Neuronal stem cell (in vitro differentiated cells): Measurements from ENCODE around the gene TBKBP1.

ENCODE experiments used
- DNase-seq: peaks from one replicate; pipeline ENCODE4 v3.0.0-alpha.2; 2013; ENCODE audit warnings: low spot score
- H2AFZ ChIP-seq: one replicate; pipeline ENCODE4 v1.6.1; 2013; ENCODE audit warnings: mild to moderate bottlenecking, low read length, inconsistent platforms
- H2AK5ac ChIP-seq: 2 replicates; pipeline ENCODE4 v1.6.1; 2013; ENCODE audit warnings: low read depth, mild to moderate bottlenecking, inconsistent platforms, low read length, moderate library complexity, mixed read lengths
- H2BK120ac ChIP-seq: 2 replicates; pipeline ENCODE4 v1.6.1; 2013; ENCODE audit warnings: low read depth, mild to moderate bottlenecking, inconsistent platforms, low read length, moderate library complexity, mixed read lengths
- H2BK12ac ChIP-seq: one replicate; pipeline ENCODE4 v1.6.1; 2013; ENCODE audit warnings: low read length, inconsistent platforms
- H2BK15ac ChIP-seq: 2 replicates; pipeline ENCODE4 v1.6.1; 2013; ENCODE audit warnings: mild to moderate bottlenecking, low read length, inconsistent platforms, mixed read lengths
- H2BK5ac ChIP-seq: one replicate; pipeline ENCODE4 v1.6.1; 2013; ENCODE audit warnings: inconsistent platforms, mild to moderate bottlenecking, low read length, moderate library complexity
- H3K14ac ChIP-seq: one replicate; pipeline ENCODE4 v1.6.1; 2013; ENCODE audit warnings: low read length, inconsistent platforms
- H3K18ac ChIP-seq: 2 replicates; pipeline ENCODE4 v1.6.1; 2013; ENCODE audit warnings: low read length, inconsistent platforms
- H3K23ac ChIP-seq: 2 replicates; pipeline ENCODE4 v1.6.1; 2013; ENCODE audit warnings: low read depth, mild to moderate bottlenecking, mixed read lengths, low read length, inconsistent platforms; ENCODE audit not compliant: poor library complexity
- H3K27ac ChIP-seq: replicated peaks from 3 replicates; pipeline ENCODE4 v1.5.1; 2013; ENCODE audit warnings: low read length, inconsistent platforms
- H3K27me3 ChIP-seq, 3 experiments: 2 replicates each; pipeline ENCODE4 v1.6.1; 2013; ENCODE audit warnings: low read length in 3 of 3, mild to moderate bottlenecking in 2 of 3, inconsistent platforms in 1 of 3, low read depth in 1 of 3, mixed read lengths in 1 of 3, moderate library complexity in 1 of 3; ENCODE audit not compliant: control insufficient read depth in 3 of 3, insufficient read depth in 3 of 3
- H3K36me3 ChIP-seq, 2 donors: replicated peaks in 1 of 2; 2 replicates each; pipeline ENCODE4 v1.6.1; 2013; ENCODE audit warnings: low read length in 2 of 2; ENCODE audit not compliant: control insufficient read depth in 2 of 2, insufficient read depth in 2 of 2
- H3K4ac ChIP-seq: 2 replicates; pipeline ENCODE4 v1.6.1; 2013; ENCODE audit warnings: inconsistent platforms, mild to moderate bottlenecking, low read length, moderate library complexity
- H3K4me1 ChIP-seq, 2 donors: 1 replicate in 1 of 2; 2 replicates in 1 of 2; pipeline ENCODE4 v1.6.1; 2013; ENCODE audit warnings: low read length in 2 of 2, low read depth in 1 of 2; ENCODE audit not compliant: control insufficient read depth in 2 of 2, insufficient read depth in 1 of 2
- H3K4me2 ChIP-seq: one replicate; pipeline ENCODE4 v1.6.1; 2013; ENCODE audit warnings: mild to moderate bottlenecking, low read length, inconsistent platforms; ENCODE audit not compliant: insufficient read depth, poor library complexity, severe bottlenecking
- H3K4me3 ChIP-seq, 2 donors: 2 replicates each; pipeline ENCODE4 v1.5.1; 2013; ENCODE audit warnings: low read length in 2 of 2, mild to moderate bottlenecking in 2 of 2, inconsistent platforms in 1 of 2, moderate library complexity in 1 of 2
- H3K79me1 ChIP-seq: one replicate; pipeline ENCODE4 v1.6.1; 2013; ENCODE audit warnings: low read depth, mild to moderate bottlenecking, inconsistent platforms, low read length, moderate library complexity
- H3K9ac ChIP-seq: one replicate; pipeline ENCODE4 v1.6.1; 2013; ENCODE audit warnings: mild to moderate bottlenecking, low read depth, low read length, inconsistent platforms; ENCODE audit not compliant: poor library complexity
- H3K9me3 ChIP-seq, 2 donors: replicated peaks in 1 of 2; 2 replicates each; pipeline versions ENCODE3 to v1.6.1; 2013; ENCODE audit warnings: low read length in 2 of 2, mild to moderate bottlenecking in 2 of 2, inconsistent platforms in 1 of 2, low read depth in 1 of 2, mixed read lengths in 1 of 2, moderate library complexity in 1 of 2; ENCODE audit not compliant: control insufficient read depth in 2 of 2, insufficient read depth in 1 of 2
- H4K8ac ChIP-seq: one replicate; pipeline ENCODE4 v1.6.1; 2013; ENCODE audit warnings: low read depth, mild to moderate bottlenecking, inconsistent platforms, low read length, moderate library complexity
- H4K91ac ChIP-seq: one replicate; pipeline ENCODE4 v1.6.1; 2013; ENCODE audit warnings: low read length, low read depth, mild to moderate bottlenecking, inconsistent platforms; ENCODE audit not compliant: poor library complexity
- WGBS, 2 donors: extraction: QIAGEN DNeasy Blood & Tissue Kit; methylation state at CpG; one replicate each; pipeline ENCODE4 v1.1.7; 2013; ENCODE audit warnings: missing lambda C conversion rate in 2 of 2, mixed read lengths in 1 of 2; ENCODE audit not compliant: insufficient read length in 2 of 2, insufficient replicate concordance in 1 of 2; ENCODE audit errors: extremely low coverage in 2 of 2; 5-methylcytosine and 5-hydroxymethylcytosine counted together

TBKBP1 gene

DNA sequence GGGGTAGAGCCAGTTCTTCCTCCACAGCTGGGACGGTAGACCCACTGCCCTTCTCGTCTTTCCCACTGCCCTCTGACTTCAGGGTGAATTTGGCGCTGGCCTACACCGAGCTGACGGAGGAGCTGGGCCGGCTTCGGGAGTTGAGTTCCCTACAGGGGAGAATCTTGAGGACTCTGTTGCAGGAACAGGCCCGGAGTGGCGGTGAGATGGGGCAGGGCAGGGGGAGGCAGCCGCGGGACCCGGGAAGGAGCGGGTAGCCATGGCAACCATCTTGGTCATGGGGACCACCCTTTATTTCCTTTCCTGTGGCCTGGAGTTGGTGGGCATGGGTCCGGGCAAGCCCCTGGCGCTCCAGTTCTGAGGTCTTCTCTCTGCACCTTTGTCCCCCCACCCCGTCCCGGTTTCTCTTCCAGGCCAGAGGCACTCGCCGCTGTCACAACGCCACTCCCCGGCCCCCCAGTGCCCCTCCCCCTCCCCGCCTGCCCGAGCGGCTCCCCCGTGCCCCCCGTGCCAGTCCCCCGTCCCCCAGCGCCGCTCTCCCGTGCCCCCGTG, 14.4 kb downstream of the TBKBP1 start:
- H2BK12ac ChIP-seq: no peak overlapping the region
- H3K4me1 ChIP-seq: peaks cover 3 to 13% of the 10 kb centered on the region in 2 donors
- H3K14ac ChIP-seq: no peak overlapping the region
- H2BK15ac ChIP-seq: no peak overlapping the region
- no peak overlapping the region for H3K4ac ChIP-seq
- H3K27ac ChIP-seq: no peak overlapping the region
- no peak overlapping the region for H3K4me2 ChIP-seq
- no peaks in the 10 kb centered on the region for H3K79me1 ChIP-seq
- no peak overlapping the region for H2BK120ac ChIP-seq
- no peak overlapping the region for H3K23ac ChIP-seq
- H3K36me3 ChIP-seq: peaks cover 13 to 25% of the 10 kb centered on the region in 2 donors
- H3K18ac ChIP-seq: no peak overlapping the region
- peak overlapping the region in 1 of 2 donors; percentile 25 for H3K4me3 ChIP-seq
- no CpG with 5 or more reads among the region's 31 CpGs for WGBS, 2 donors
- H2AK5ac ChIP-seq: no peak overlapping the region
- DNase-seq: no peak
- H2AFZ ChIP-seq: no peak overlapping the region
- H2BK5ac ChIP-seq: peak overlapping the region; percentile 85
- H3K27me3 ChIP-seq: peaks cover 0 to 8% (median 0%) of the 10 kb centered on the region in 3 experiments
- no peaks in the 10 kb centered on the region for H3K9me3 ChIP-seq
- peak overlapping the region; percentile 50 for H3K9ac ChIP-seq
- no peak overlapping the region for H4K91ac ChIP-seq
- H4K8ac ChIP-seq: no peak overlapping the region

DNA sequence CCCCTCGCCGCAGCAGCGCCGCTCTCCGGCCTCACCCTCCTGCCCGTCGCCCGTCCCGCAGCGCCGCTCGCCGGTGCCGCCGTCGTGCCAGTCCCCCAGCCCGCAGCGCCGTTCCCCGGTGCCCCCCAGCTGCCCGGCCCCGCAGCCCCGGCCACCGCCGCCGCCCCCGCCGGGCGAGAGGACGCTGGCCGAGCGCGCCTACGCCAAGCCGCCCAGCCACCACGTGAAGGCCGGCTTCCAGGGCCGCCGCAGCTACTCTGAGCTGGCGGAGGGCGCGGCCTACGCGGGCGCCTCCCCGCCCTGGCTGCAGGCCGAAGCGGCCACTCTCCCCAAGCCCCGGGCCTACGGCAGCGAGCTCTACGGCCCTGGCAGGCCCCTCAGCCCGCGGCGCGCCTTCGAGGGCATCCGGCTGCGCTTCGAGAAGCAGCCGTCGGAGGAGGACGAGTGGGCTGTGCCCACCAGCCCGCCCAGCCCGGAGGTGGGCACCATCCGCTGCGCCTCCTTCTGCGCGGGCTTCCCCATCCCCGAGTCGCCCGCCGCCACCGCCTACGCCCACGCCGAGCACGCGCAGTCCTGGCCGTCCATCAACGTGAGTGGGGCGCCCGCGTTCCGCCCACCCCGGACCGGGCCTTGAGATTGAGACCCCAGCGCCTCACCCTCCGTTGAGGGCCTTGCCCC, 15.0 kb downstream of the TBKBP1 start:
- H3K27ac ChIP-seq: no peak overlapping the region
- no peak overlapping the region for H2BK5ac ChIP-seq
- H3K79me1 ChIP-seq: no peaks in the 10 kb centered on the region
- H3K36me3 ChIP-seq: peaks cover 13 to 25% of the 10 kb centered on the region in 2 donors
- H3K27me3 ChIP-seq: peaks cover 0 to 8% (median 0%) of the 10 kb centered on the region in 3 experiments
- no peak overlapping the region for H3K23ac ChIP-seq
- no peak overlapping the region for H2BK12ac ChIP-seq
- H3K4me2 ChIP-seq: peak overlapping the region; percentile 48
- H2AFZ ChIP-seq: no peak overlapping the region
- WGBS, 2 donors: no CpG with 5 or more reads among the region's 89 CpGs
- no peak overlapping the region for H3K4ac ChIP-seq
- no peak overlapping the region for H4K8ac ChIP-seq
- DNase-seq: no peak
- H3K4me1 ChIP-seq: peaks cover 3 to 13% of the 10 kb centered on the region in 2 donors
- H3K9me3 ChIP-seq: no peaks in the 10 kb centered on the region
- H3K9ac ChIP-seq: peak overlapping the region; percentile 52
- no peak overlapping the region for H3K14ac ChIP-seq
- H4K91ac ChIP-seq: no peak overlapping the region
- H2BK15ac ChIP-seq: no peak overlapping the region
- H2BK120ac ChIP-seq: no peak overlapping the region
- no peak overlapping the region for H2AK5ac ChIP-seq
- peak overlapping the region; percentile 76 for H3K18ac ChIP-seq
- no peak overlapping the region for H3K4me3 ChIP-seq

DNA sequence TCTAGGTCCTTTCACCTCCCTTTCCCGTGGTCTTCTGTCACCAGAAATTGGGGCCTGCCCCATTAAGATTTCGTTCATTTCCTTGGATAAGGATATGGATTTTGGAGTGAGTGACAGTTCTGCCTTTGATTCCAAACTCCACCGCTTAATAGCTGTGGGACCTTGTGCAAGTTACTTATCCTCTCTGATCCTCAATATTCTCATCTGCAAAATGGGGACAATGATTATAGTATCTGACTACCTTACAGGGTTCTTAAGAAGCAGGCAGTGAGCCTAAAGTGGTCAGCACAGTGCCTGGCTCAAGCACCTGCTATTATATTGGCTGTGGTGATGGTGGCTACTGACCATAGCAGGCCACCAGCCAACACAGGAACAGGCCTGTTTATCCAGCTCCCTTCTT, 15.6 kb downstream of the TBKBP1 start:
- no peak overlapping the region for H2BK12ac ChIP-seq
- H3K4me2 ChIP-seq: no peak overlapping the region
- H3K4ac ChIP-seq: no peak overlapping the region
- no peak overlapping the region for H3K27ac ChIP-seq
- no peak overlapping the region for H4K91ac ChIP-seq
- no peak overlapping the region for H3K9ac ChIP-seq
- H3K27me3 ChIP-seq: peaks cover 0 to 8% (median 3%) of the 10 kb centered on the region in 3 experiments
- DNase-seq: no peak
- H2BK5ac ChIP-seq: no peak overlapping the region
- peaks cover 3 to 16% of the 10 kb centered on the region in 2 donors for H3K4me1 ChIP-seq
- no CpG with 5 or more reads among the region's 3 CpGs for WGBS, 2 donors
- H3K4me3 ChIP-seq: no peak overlapping the region
- no peak overlapping the region for H4K8ac ChIP-seq
- H2BK15ac ChIP-seq: no peak overlapping the region
- H3K9me3 ChIP-seq: no peaks in the 10 kb centered on the region
- H3K14ac ChIP-seq: no peak overlapping the region
- H3K23ac ChIP-seq: no peak overlapping the region
- no peak overlapping the region for H2BK120ac ChIP-seq
- H3K18ac ChIP-seq: no peak overlapping the region
- H2AK5ac ChIP-seq: no peak overlapping the region
- H2AFZ ChIP-seq: no peak overlapping the region
- no peaks in the 10 kb centered on the region for H3K79me1 ChIP-seq
- peaks cover 13 to 25% of the 10 kb centered on the region in 2 donors for H3K36me3 ChIP-seq

DNA sequence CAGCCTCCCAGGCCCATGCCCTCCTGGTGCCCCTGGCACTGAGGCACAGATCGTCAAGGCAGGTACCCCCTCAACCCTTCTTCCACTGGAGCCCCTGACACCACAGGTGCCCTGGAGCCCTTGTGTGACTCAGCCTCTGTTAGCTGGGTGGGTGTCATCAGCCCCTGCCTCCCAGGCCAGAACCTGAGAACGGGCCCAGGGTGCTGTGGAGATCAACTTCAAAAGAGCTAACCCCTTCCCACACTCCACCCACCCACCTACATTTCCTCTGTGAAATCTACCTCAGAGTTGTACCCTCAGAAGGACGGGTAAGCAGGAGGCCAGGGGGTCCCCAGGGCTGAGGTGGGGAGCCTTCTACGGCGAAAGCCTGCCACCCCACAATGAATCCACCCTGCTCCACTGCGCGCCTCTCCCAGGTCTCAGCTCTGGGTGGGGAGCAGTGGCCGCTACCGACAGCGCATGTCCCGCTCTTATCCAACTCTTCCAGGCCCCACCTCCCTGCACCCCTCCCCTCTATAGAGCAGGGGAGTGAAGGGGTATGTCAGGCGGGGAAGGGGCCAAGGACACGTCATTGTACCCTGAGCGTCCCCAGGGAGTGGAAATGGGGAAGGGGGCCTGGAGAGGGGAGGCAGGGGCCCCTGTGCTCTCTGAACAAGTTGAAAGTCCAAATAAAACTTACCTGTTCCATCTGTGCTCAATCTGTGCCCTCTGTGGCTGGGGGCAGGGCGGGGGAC, 17.6 kb downstream of the TBKBP1 start:
- no peak overlapping the region for H3K9ac ChIP-seq
- H4K8ac ChIP-seq: no peak overlapping the region
- no peak overlapping the region for H3K4ac ChIP-seq
- peaks cover 11 to 21% of the 10 kb centered on the region in 2 donors for H3K36me3 ChIP-seq
- H3K4me3 ChIP-seq: no peak overlapping the region
- H3K27me3 ChIP-seq: peaks cover 0 to 18% (median 10%) of the 10 kb centered on the region in 3 experiments
- H4K91ac ChIP-seq: no peak overlapping the region
- H2AFZ ChIP-seq: no peak overlapping the region
- H2AK5ac ChIP-seq: no peak overlapping the region
- H3K4me2 ChIP-seq: no peak overlapping the region
- H2BK15ac ChIP-seq: no peak overlapping the region
- no peak overlapping the region for H3K18ac ChIP-seq
- no CpG with 5 or more reads among the region's 15 CpGs for WGBS, 2 donors
- no peaks in the 10 kb centered on the region for H3K79me1 ChIP-seq
- H3K23ac ChIP-seq: no peak overlapping the region
- H3K9me3 ChIP-seq: no peaks in the 10 kb centered on the region
- peaks cover 3 to 10% of the 10 kb centered on the region in 2 donors for H3K4me1 ChIP-seq
- no peak for DNase-seq
- no peak overlapping the region for H2BK12ac ChIP-seq
- no peak overlapping the region for H2BK120ac ChIP-seq
- H2BK5ac ChIP-seq: no peak overlapping the region
- no peak overlapping the region for H3K27ac ChIP-seq
- H3K14ac ChIP-seq: no peak overlapping the region
